OCI-LY3 (cell line): ENCODE measurements around the gene GRIK5.

Experiments used
- CTCF ChIP-seq: fragments of 200-600, 300-600 bp; sonication (generic); IDR thresholded peaks from 2 replicates; pipeline ENCODE4 v1.5.1; 2014; ENCODE audit warnings: antibody characterized with exemption, low read length, low read depth
- EZH2phosphoT487 ChIP-seq: fragments of 200-600 bp; shearing (Covaris generic); IDR thresholded peaks from 2 replicates; pipeline ENCODE4 v1.6.1; 2018; ENCODE audit warnings: antibody characterized with exemption, mixed run types, low read depth

- TF ChIP-seq CTCF (no peak), EZH2phosphoT487 (no peak)
Measured at GRCh38 chr19:42068756-42069571, 1.0 kb downstream of the GRIK5 start.
